Gastroesophageal sphincter (tissue), 3 donors: Measurements from ENCODE around the gene JMJD4.

Experiments
- EP300 ChIP-seq: sonication (generic); formaldehyde crosslinking; IDR thresholded peaks from one replicate; pipeline ENCODE4 v1.6.1; 2017; ENCODE audit warnings: antibody characterized with exemption, mild to moderate bottlenecking
- POLR2A ChIP-seq, 2 donors: fragments of 450-650 bp; IDR thresholded peaks; one replicate each; pipeline ENCODE4 v1.6.1; 2017; ENCODE audit warnings: antibody characterized with exemption in 2 of 2, mild to moderate bottlenecking in 2 of 2, moderate library complexity in 1 of 2
- POLR2AphosphoS5 ChIP-seq: sonication (generic); formaldehyde crosslinking; IDR thresholded peaks from one replicate; pipeline ENCODE4 v1.6.1; 2017; ENCODE audit warnings: antibody characterized with exemption
- TF ChIP-seq, protein P1 (sequence below), 4 experiments: fragments of 200-600 bp in 2 of 4; fragments of 450-650 bp in 2 of 4; sonication (generic) in 1 of 4; IDR thresholded peaks; one replicate each; pipeline ENCODE4 v1.5.1; 2017 to 2019; ENCODE audit warnings: antibody characterized with exemption in 4 of 4, mild to moderate bottlenecking in 2 of 4, moderate library complexity in 2 of 4

DNA sequence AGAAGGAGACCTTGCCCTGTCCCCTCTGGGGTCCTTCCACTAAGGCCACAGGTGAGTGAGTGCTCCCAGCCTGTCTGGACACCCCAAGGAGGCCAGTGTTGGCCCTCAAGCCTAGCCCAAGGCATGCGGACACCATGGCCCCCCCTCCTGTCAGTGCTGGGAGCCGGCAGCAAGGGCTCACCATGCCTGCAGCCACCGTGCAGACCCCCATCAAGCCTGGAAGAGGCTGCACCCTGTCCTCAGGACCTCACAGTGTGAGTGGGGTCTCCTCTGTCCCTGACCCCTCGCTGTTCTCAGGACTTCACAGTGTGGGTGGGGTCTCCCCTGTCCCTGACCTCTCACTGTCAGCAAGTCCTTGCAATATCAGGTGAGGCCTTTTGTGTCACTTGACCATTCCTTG, 47.1 kb upstream of the JMJD4 start:
- no peak for TF ChIP-seq EP300
- no peak for TF ChIP-seq POLR2A (IDR thresholded peaks at IDR 0.05)
- TF ChIP-seq, protein P1, sequence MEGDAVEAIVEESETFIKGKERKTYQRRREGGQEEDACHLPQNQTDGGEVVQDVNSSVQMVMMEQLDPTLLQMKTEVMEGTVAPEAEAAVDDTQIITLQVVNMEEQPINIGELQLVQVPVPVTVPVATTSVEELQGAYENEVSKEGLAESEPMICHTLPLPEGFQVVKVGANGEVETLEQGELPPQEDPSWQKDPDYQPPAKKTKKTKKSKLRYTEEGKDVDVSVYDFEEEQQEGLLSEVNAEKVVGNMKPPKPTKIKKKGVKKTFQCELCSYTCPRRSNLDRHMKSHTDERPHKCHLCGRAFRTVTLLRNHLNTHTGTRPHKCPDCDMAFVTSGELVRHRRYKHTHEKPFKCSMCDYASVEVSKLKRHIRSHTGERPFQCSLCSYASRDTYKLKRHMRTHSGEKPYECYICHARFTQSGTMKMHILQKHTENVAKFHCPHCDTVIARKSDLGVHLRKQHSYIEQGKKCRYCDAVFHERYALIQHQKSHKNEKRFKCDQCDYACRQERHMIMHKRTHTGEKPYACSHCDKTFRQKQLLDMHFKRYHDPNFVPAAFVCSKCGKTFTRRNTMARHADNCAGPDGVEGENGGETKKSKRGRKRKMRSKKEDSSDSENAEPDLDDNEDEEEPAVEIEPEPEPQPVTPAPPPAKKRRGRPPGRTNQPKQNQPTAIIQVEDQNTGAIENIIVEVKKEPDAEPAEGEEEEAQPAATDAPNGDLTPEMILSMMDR (IDR thresholded peaks at IDR 0.05), result no peak
- TF ChIP-seq POLR2AphosphoS5, result no peak
